GM19397 (cell line): ENCODE results near the gene CBL.
"Not testable (repeated sequence)": the region's sequence is repeated elsewhere in the genome, so short reads cannot be mapped to it uniquely, and the experiment has no call there.

ENCODE experiments used
- ATAC-seq: cut with Tn5 transposase; IDR thresholded peaks from one replicate; pipeline ENCODE4 v1.9.1; 2021; ENCODE audit warnings: mild to moderate bottlenecking, moderate library complexity; ENCODE audit not compliant: unreplicated experiment

CBL gene

GRCh38 chr11:119207415-119207960 lies 1.3 kb downstream of the CBL start:
- ATAC-seq: no peak

GRCh38 chr11:119209186-119209585 lies 3.0 kb downstream of the CBL start:
- ATAC-seq: no peak

GRCh38 chr11:119210050-119210449 lies 3.9 kb downstream of the CBL start:
- no peak for ATAC-seq

GRCh38 chr11:119218141-119218878 lies 12.2 kb downstream of the CBL start:
- ATAC-seq: no peak

GRCh38 chr11:119222308-119222707 lies 16.2 kb downstream of the CBL start:
- ATAC-seq: no peak

GRCh38 chr11:119222891-119223290 lies 16.8 kb downstream of the CBL start:
- no peak for ATAC-seq

- ATAC-seq: no peak
These were observed 17.7 kb downstream of the CBL start for GRCh38 chr11:119223856-119224255.

GRCh38 chr11:119228535-119229287 lies 22.6 kb downstream of the CBL start:
- not testable (repeated sequence) for ATAC-seq

- ATAC-seq: no peak
These were observed 23.1 kb downstream of the CBL start for GRCh38 chr11:119229288-119229672.

GRCh38 chr11:119229741-119230140 lies 23.6 kb downstream of the CBL start:
- ATAC-seq: no peak

- no peak for ATAC-seq
These were observed 30.4 kb downstream of the CBL start for GRCh38 chr11:119236490-119236889.

GRCh38 chr11:119236891-119237290 lies 30.8 kb downstream of the CBL start:
- ATAC-seq: no peak

GRCh38 chr11:119237515-119237914 lies 31.4 kb downstream of the CBL start:
- no peak for ATAC-seq

- no peak for ATAC-seq
These were observed 42.9 kb downstream of the CBL start for GRCh38 chr11:119248750-119249670.

GRCh38 chr11:119249671-119250010 lies 43.5 kb downstream of the CBL start:
- ATAC-seq: no peak

GRCh38 chr11:119251114-119251513 lies 45.0 kb downstream of the CBL start:
- no peak for ATAC-seq

GRCh38 chr11:119254239-119254638 lies 48.1 kb downstream of the CBL start:
- no peak for ATAC-seq

GRCh38 chr11:119258180-119258579 lies 52.0 kb downstream of the CBL start:
- no peak for ATAC-seq

GRCh38 chr11:119258983-119259382 lies 52.8 kb downstream of the CBL start:
- no peak for ATAC-seq

GRCh38 chr11:119262668-119263351 lies 56.7 kb downstream of the CBL start:
- no peak for ATAC-seq
